Mesendoderm (in vitro differentiated cells): Measurements from ENCODE around the gene SOX13.
"Not testable (repeated sequence)": the region's sequence is repeated elsewhere in the genome, so short reads cannot be mapped to it uniquely, and the experiment has no call there.

ENCODE experiments used
- DNase-seq: peaks from one replicate; pipeline ENCODE4 v3.0.0; 2013
- H2AK5ac ChIP-seq: 2 replicates; pipeline ENCODE4 v1.6.1; 2013; ENCODE audit warnings: low read length, inconsistent platforms
- H2BK120ac ChIP-seq: 2 replicates; pipeline ENCODE4 v1.6.1; 2013; ENCODE audit warnings: low read depth, mild to moderate bottlenecking, low read length, moderate library complexity, mixed read lengths
- H2BK15ac ChIP-seq: replicated peaks from 2 replicates; pipeline ENCODE4 v1.6.1; 2013; ENCODE audit warnings: low read depth, mild to moderate bottlenecking, moderate library complexity
- H2BK5ac ChIP-seq: 2 replicates; pipeline ENCODE4 v1.6.1; 2013; ENCODE audit warnings: low read length, inconsistent platforms
- H3K18ac ChIP-seq: 2 replicates; pipeline ENCODE4 v1.6.1; 2013; ENCODE audit warnings: mild to moderate bottlenecking, low read length, mixed read lengths
- H3K23ac ChIP-seq: one replicate; pipeline ENCODE4 v1.6.1; 2013; ENCODE audit warnings: low read length
- H3K27ac ChIP-seq: 2 replicates; pipeline ENCODE4 v1.5.1; 2013; ENCODE audit warnings: low read depth, mild to moderate bottlenecking, inconsistent platforms, low read length, moderate library complexity
- H3K27me3 ChIP-seq: 2 replicates; pipeline ENCODE4 v1.6.1; 2013; ENCODE audit warnings: low read length, control low read depth, mild to moderate bottlenecking, inconsistent platforms; ENCODE audit not compliant: insufficient read depth, poor library complexity
- H3K36me3 ChIP-seq: 2 replicates; pipeline ENCODE4 v1.6.1; 2013; ENCODE audit warnings: low read length, inconsistent platforms; ENCODE audit not compliant: control insufficient read depth, insufficient read depth
- H3K4ac ChIP-seq: one replicate; pipeline ENCODE4 v1.6.1; 2013; ENCODE audit warnings: low read depth, mild to moderate bottlenecking, low read length, moderate library complexity
- H3K4me1 ChIP-seq: 2 replicates; pipeline ENCODE4 v1.6.1; 2013; ENCODE audit warnings: low read depth, low read length, inconsistent platforms; ENCODE audit not compliant: control insufficient read depth
- H3K4me2 ChIP-seq: 2 replicates; pipeline ENCODE4 v1.6.1; 2013; ENCODE audit warnings: low read length
- H3K4me3 ChIP-seq: 2 replicates; pipeline ENCODE4 v1.5.1; 2013; ENCODE audit warnings: mild to moderate bottlenecking, low read length
- H3K56ac ChIP-seq: one replicate; pipeline ENCODE4 v1.6.1; 2013; ENCODE audit warnings: low read length
- H3K79me1 ChIP-seq: 2 replicates; pipeline ENCODE4 v1.6.1; 2013; ENCODE audit warnings: low read length, inconsistent platforms
- H3K79me2 ChIP-seq: 2 replicates; pipeline ENCODE4 v1.6.1; 2013; ENCODE audit warnings: mild to moderate bottlenecking, low read length; ENCODE audit not compliant: control insufficient read depth, insufficient read depth
- H3K9ac ChIP-seq: 2 replicates; pipeline ENCODE4 v1.6.1; 2013; ENCODE audit warnings: low read length, inconsistent platforms
- H4K5ac ChIP-seq: one replicate; pipeline ENCODE4 v1.6.1; 2013; ENCODE audit warnings: low read length
- H4K8ac ChIP-seq: one replicate; pipeline ENCODE4 v1.6.1; 2013; ENCODE audit warnings: low read depth, mild to moderate bottlenecking, control low read depth, low read length, moderate library complexity
- WGBS: extraction: QIAGEN DNeasy Blood & Tissue Kit; methylation state at CpG from one replicate; pipeline ENCODE4 v1.1.7; 2013; ENCODE audit warnings: low lambda C conversion rate, missing lambda C conversion rate; ENCODE audit not compliant: insufficient coverage; ENCODE audit errors: extremely low coverage; 5-methylcytosine and 5-hydroxymethylcytosine counted together

The SOX13 gene

DNA sequence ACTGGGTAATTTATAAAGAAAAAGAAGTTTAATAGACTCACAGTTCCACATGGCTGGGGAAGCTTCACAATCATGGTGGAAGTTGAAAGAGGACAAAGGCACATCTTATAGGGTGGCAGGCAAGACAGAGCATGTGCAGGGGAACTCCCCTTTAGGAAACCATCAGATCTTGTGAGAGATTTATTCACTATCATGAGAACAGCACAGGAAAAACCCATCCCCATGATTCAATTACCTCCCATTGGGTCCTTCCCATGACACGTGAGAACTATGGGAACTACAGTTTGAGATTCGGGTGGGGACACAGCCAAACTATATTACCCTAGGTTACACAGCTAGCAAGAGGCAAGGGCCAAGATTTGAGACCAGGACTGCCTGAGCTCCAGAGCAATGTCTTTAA, 30.4 kb upstream of the SOX13 start:
- Histone ChIP-seq H3K4me2 (no peak overlapping the region), H3K27ac (no peak overlapping the region), H3K79me1 (no peaks in the 10 kb centered on the region), H3K18ac (no peak overlapping the region), H2BK120ac (no peak overlapping the region), H2BK15ac (no peak overlapping the region), H2BK5ac (no peak overlapping the region), H3K4ac (no peak overlapping the region), H3K36me3 (no peaks in the 10 kb centered on the region), H3K23ac (no peak overlapping the region), H3K27me3 (no peaks in the 10 kb centered on the region), H2AK5ac (no peak overlapping the region), H3K9ac (no peak overlapping the region), H3K79me2 (no peaks in the 10 kb centered on the region), H3K4me1 (no peaks in the 10 kb centered on the region), H3K4me3 (no peak overlapping the region), H3K56ac (no peak overlapping the region), H4K5ac (no peak overlapping the region), H4K8ac (no peak overlapping the region)
- no peak for DNase-seq
- no CpG with 5 or more reads among the region's 2 CpGs for WGBS

DNA sequence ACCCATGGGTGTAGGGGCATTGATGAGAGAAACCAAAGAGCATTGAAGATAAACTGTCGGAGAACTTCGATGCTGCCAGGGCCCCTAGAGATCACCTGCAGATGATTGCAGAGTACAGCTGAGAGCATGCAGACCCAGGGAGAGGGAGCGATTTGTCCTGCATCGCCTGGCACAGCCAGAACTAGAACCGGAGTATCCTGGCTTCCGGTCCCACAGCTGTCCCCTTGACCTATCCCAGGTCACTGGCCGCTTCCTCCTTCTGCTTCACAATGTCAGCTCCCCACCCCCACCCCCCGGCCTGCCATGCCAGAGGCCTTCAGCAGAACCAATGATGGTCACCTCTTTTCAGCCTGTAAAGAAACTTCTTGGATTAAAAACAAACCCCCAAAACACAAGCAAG, 29.2 kb upstream of the SOX13 start:
- H4K8ac ChIP-seq, result no peak overlapping the region
- WGBS, result no CpG with 5 or more reads among the region's 8 CpGs

DNA sequence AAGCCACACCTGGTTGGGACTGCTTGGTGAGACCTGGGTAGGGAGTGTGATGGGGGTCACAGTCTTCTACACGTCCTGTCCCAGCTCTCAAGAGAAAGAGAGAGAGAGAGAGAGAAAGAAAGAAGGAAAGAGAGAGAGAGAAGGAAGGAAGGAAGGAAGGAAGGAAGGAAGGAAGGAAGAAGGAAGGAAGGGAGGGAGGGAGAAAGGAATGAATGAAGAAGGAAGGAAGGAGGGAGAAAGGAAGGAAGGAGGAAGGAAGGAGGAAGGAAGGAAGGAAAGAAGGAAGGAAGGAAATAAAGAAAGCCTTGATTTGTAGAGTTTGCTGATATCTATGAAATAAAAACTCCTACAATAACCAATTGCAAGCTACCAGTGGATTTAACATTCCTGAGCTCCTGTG, 28.5 kb upstream of the SOX13 start:
- no peak overlapping the region for H3K23ac ChIP-seq
- H3K56ac ChIP-seq, result no peak overlapping the region
- no peak overlapping the region for H2AK5ac ChIP-seq
- no peak overlapping the region for H4K8ac ChIP-seq
- H4K5ac ChIP-seq, result no peak overlapping the region
- no peak overlapping the region for H3K4ac ChIP-seq
- no peak overlapping the region for H2BK120ac ChIP-seq
- H3K79me1 ChIP-seq, result no peaks in the 10 kb centered on the region
- H3K27ac ChIP-seq, result no peak overlapping the region
- no peak overlapping the region for H2BK15ac ChIP-seq
- H3K4me1 ChIP-seq, result no peaks in the 10 kb centered on the region
- WGBS, result no CpG with 5 or more reads among the region's 1 CpG
- no peak overlapping the region for H3K9ac ChIP-seq
- DNase-seq, result no peak
- H3K18ac ChIP-seq, result no peak overlapping the region
- no peaks in the 10 kb centered on the region for H3K27me3 ChIP-seq
- H2BK5ac ChIP-seq, result no peak overlapping the region
- no peak overlapping the region for H3K4me2 ChIP-seq
- H3K36me3 ChIP-seq, result no peaks in the 10 kb centered on the region
- no peaks in the 10 kb centered on the region for H3K79me2 ChIP-seq
- no peak overlapping the region for H3K4me3 ChIP-seq

More for the DNA sequence above, 29.2 kb upstream of the SOX13 start:
- no peak overlapping the region for H3K18ac ChIP-seq
- no peak overlapping the region for H3K4me3 ChIP-seq
- no peak overlapping the region for H2BK15ac ChIP-seq
- H3K4ac ChIP-seq, result no peak overlapping the region
- H3K9ac ChIP-seq, result no peak overlapping the region
- no peaks in the 10 kb centered on the region for H3K27me3 ChIP-seq
- no peak overlapping the region for H3K23ac ChIP-seq
- no peak overlapping the region for H2BK5ac ChIP-seq
- H3K56ac ChIP-seq, result no peak overlapping the region
- H3K36me3 ChIP-seq, result no peaks in the 10 kb centered on the region
- no peak overlapping the region for H2BK120ac ChIP-seq
- H4K5ac ChIP-seq, result no peak overlapping the region
- no peaks in the 10 kb centered on the region for H3K4me1 ChIP-seq
- no peaks in the 10 kb centered on the region for H3K79me1 ChIP-seq
- no peak overlapping the region for H3K27ac ChIP-seq
- DNase-seq, result no peak
- no peak overlapping the region for H3K4me2 ChIP-seq
- no peaks in the 10 kb centered on the region for H3K79me2 ChIP-seq
- H2AK5ac ChIP-seq, result no peak overlapping the region

DNA sequence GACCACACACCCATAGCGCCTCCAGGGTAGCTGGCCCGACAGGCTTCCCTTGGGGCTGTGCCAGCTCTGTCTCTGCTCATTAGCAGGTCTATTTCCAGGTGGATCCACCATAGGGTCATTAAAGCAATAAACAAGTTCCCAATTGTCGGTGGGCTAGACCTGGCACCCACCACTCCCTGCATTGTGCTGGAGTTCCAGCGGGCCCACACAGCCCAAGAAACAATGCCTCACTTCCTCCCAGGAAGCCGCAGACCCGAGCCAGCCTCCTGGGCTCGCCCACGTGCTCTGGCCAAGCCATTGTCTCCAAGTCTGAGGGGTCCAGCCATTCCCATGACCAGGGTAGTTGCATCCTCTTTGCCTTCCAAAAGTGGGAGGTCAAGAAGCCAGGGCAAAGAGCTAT, 27.5 kb upstream of the SOX13 start:
- no peaks in the 10 kb centered on the region for H3K79me1 ChIP-seq
- no peak overlapping the region for H3K4me2 ChIP-seq
- no peak overlapping the region for H2BK120ac ChIP-seq
- H3K9ac ChIP-seq, result no peak overlapping the region
- no peaks in the 10 kb centered on the region for H3K27me3 ChIP-seq
- no peak overlapping the region for H4K8ac ChIP-seq
- H3K56ac ChIP-seq, result no peak overlapping the region
- H2BK15ac ChIP-seq, result no peak overlapping the region
- no peak overlapping the region for H3K4ac ChIP-seq
- H3K79me2 ChIP-seq, result no peaks in the 10 kb centered on the region
- no CpG with 5 or more reads among the region's 8 CpGs for WGBS
- H3K36me3 ChIP-seq, result no peaks in the 10 kb centered on the region
- no peak overlapping the region for H3K27ac ChIP-seq
- no peaks in the 10 kb centered on the region for H3K4me1 ChIP-seq
- DNase-seq, result no peak
- no peak overlapping the region for H2AK5ac ChIP-seq
- H4K5ac ChIP-seq, result no peak overlapping the region
- H2BK5ac ChIP-seq, result no peak overlapping the region
- H3K4me3 ChIP-seq, result no peak overlapping the region
- no peak overlapping the region for H3K18ac ChIP-seq
- H3K23ac ChIP-seq, result no peak overlapping the region

DNA sequence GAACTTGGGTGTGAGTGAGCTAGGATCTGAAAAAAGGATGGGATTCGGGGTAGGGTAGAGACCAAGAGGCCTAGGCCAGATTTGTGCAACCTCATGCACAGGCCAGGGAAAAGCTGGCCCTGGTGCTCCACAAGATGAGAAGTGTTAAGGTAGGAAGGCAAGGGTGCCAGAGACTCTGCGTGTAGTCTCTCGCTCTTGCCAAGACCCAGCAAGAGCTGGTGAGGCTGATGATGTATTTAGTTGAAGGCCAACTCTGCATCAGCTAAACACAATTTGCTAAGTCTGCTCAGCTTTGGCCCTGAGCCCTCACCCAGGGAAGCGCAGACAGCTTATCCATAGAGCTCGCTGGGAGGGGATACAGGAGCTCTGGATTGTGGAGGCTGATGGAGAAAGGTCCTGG, 26.6 kb upstream of the SOX13 start:
- H3K27ac ChIP-seq, result no peak overlapping the region
- H3K23ac ChIP-seq, result no peak overlapping the region
- H3K27me3 ChIP-seq, result no peaks in the 10 kb centered on the region
- no peak overlapping the region for H2AK5ac ChIP-seq
- no peak overlapping the region for H2BK120ac ChIP-seq
- no peak overlapping the region for H4K8ac ChIP-seq
- H3K36me3 ChIP-seq, result no peaks in the 10 kb centered on the region
- no peak overlapping the region for H3K18ac ChIP-seq
- no peak overlapping the region for H2BK15ac ChIP-seq
- WGBS, result no CpG with 5 or more reads among the region's 5 CpGs
- no peaks in the 10 kb centered on the region for H3K79me2 ChIP-seq
- DNase-seq, result no peak
- H3K9ac ChIP-seq, result no peak overlapping the region
- no peak overlapping the region for H3K4ac ChIP-seq
- no peak overlapping the region for H3K4me3 ChIP-seq
- no peak overlapping the region for H3K56ac ChIP-seq
- H3K4me2 ChIP-seq, result no peak overlapping the region
- no peak overlapping the region for H4K5ac ChIP-seq
- no peaks in the 10 kb centered on the region for H3K79me1 ChIP-seq
- no peaks in the 10 kb centered on the region for H3K4me1 ChIP-seq
- no peak overlapping the region for H2BK5ac ChIP-seq

DNA sequence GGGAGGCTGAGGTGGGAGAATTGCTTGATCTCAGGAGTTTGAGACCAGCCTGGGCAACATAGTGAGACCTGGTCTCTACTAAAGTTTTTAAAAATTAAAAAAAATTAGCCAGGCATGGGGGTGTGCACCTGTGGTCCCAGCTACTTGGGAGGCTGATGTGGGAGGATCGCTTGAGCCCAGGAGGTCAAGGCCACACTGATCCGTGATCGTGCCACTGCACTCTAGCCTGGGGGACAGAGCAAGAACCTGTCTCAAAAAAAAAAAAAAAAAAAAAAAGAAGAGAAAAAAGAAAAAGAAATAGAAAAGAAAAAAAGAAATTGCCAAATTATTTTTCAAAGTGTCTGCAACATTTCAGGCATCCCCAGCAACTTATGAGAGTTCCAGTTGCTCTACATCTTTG, 24.1 kb upstream of the SOX13 start:
- H2BK15ac ChIP-seq, H3K27ac ChIP-seq, H4K8ac ChIP-seq, H3K9ac ChIP-seq, H2BK120ac ChIP-seq, H3K4ac ChIP-seq, H3K23ac ChIP-seq, H3K18ac ChIP-seq, DNase-seq, H3K79me2 ChIP-seq, H3K4me3 ChIP-seq, H2BK5ac ChIP-seq, H3K79me1 ChIP-seq, H2AK5ac ChIP-seq, H3K36me3 ChIP-seq, H3K4me1 ChIP-seq, H3K27me3 ChIP-seq, H3K56ac ChIP-seq, H4K5ac ChIP-seq, H3K4me2 ChIP-seq: not testable (repeated sequence)
- WGBS, result no CpG with 5 or more reads among the region's 3 CpGs
